ENCODE results near the gene NXT1.

The NXT1 gene

GRCh38 chr20:23316626-23317025, 34.0 kb upstream of the NXT1 start:
- Mint-ChIP-seq H3K9me3 (no peaks in the 10 kb centered on the region), H3K4me1 (no peaks in the 10 kb centered on the region), H3K27me3 (peaks cover 3% of the 10 kb centered on the region), H3K27ac (no peak overlapping the region), H3K4me3 (no peak overlapping the region), H3K36me3 (ENCODE audit: low read depth) (no peaks in the 10 kb centered on the region)
- ATAC-seq (no peak), DNase-seq (no peak)

DNA sequence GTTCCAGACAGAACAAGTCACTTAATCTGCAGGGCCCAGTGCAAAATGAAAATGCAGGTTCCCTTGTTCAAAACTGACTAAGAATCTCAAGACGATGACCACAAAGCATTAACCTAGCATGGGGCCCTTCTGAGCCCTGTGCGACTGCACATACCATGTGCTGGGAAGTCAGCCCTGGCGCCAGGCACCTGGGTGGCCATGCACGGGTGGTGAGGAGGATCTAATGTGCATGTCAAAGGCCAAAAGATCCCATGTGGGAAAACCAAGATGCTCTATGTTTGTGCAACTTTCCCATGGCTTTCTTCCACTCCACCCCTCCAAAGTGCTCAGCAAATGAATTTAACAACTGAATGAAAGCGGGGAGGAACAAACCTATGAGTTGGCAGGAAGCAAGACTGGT, 33.5 kb upstream of the NXT1 start:
- H3K36me3 Mint-ChIP-seq (ENCODE audit: low read depth): no peaks in the 10 kb centered on the region
- no peak overlapping the region for H3K27ac Mint-ChIP-seq
- no peaks in the 10 kb centered on the region for H3K4me1 Mint-ChIP-seq
- ATAC-seq (no peak), DNase-seq (no peak)
- no peaks in the 10 kb centered on the region for H3K9me3 Mint-ChIP-seq
- H3K4me3 Mint-ChIP-seq: no peak overlapping the region
- peaks cover 3% of the 10 kb centered on the region for H3K27me3 Mint-ChIP-seq

DNA sequence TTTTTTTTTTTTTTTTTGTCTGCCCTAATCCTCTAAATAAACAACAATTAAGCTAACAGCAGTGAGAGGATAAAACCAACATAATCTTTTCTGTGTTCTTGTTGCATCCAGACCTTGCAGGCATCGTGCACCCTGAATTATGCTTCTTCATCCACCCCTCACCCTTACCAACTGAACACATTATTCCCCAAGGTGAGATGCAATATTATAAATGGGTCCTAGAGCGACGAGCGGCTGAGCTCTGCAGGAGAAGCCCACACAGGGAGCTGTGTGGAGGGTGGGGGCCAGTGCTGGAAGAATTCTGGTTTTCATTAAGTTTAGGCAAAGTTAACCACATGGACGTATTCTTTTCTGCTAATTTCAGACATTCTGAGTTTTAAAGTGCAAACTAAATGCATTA, 32.2 kb upstream of the NXT1 start:
- no peaks in the 10 kb centered on the region for H3K9me3 Mint-ChIP-seq
- no peak overlapping the region for H3K27ac Mint-ChIP-seq
- ATAC-seq (no peak), DNase-seq (no peak)
- H3K36me3 Mint-ChIP-seq (ENCODE audit: low read depth): no peaks in the 10 kb centered on the region
- H3K4me3 Mint-ChIP-seq: no peak overlapping the region
- H3K4me1 Mint-ChIP-seq: no peaks in the 10 kb centered on the region
- H3K27me3 Mint-ChIP-seq: peaks cover 3% of the 10 kb centered on the region

DNA sequence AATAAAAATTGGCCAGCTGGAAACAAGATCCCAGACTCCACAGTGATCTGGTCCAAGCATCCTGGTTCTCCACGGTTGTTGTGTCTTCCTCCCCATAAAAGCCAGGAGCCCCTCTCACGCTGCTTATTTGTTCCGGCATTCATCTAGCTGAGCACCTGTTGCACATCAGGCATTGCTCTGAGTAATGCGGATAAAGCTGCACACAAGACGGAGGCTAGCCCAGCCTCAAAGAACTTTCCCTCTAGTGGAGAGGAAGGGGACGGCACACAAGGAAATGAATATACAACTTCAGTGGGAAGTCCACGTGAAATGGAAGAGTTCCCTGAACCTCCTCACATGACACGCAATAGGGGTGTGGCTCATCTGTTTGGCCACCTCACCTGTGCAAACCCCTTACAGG, 30.3 kb upstream of the NXT1 start:
- H3K9me3 Mint-ChIP-seq: no peaks in the 10 kb centered on the region
- H3K4me1 Mint-ChIP-seq: no peaks in the 10 kb centered on the region
- no peak for DNase-seq
- H3K4me3 Mint-ChIP-seq: no peak overlapping the region
- H3K36me3 Mint-ChIP-seq (ENCODE audit: low read depth): no peaks in the 10 kb centered on the region
- no peak for ATAC-seq
- no peak overlapping the region for H3K27ac Mint-ChIP-seq
- H3K27me3 Mint-ChIP-seq: peaks cover 3% of the 10 kb centered on the region

DNA sequence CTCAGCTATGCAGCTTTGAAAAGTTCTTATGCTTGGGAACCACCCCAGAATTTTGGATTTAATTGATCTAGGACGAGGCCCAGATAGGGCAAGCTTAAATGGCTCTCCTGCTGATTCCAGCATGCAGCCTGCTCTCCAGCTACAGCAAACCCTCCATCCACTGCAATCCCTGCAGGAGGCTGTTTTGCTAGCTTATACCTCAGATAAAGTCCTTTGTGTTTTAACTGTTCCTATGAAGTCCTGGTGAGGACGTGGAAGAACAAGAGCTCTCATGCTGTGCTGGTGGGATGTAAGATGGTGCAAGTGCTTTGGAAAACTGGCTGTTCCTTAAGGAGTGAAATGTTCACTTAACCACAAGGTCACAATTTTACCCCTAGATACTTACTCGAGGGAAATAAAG, 25.5 kb upstream of the NXT1 start:
- ATAC-seq (no peak), DNase-seq (no peak)
- Mint-ChIP-seq H3K27me3 (no peaks in the 10 kb centered on the region), H3K4me1 (no peaks in the 10 kb centered on the region), H3K9me3 (no peaks in the 10 kb centered on the region), H3K4me3 (no peak overlapping the region), H3K27ac (no peak overlapping the region), H3K36me3 (ENCODE audit: low read depth) (no peaks in the 10 kb centered on the region)

- Mint-ChIP-seq H3K4me1 (no peaks in the 10 kb centered on the region), H3K27me3 (no peaks in the 10 kb centered on the region), H3K4me3 (no peak overlapping the region), H3K9me3 (no peaks in the 10 kb centered on the region), H3K36me3 (ENCODE audit: low read depth) (no peaks in the 10 kb centered on the region), H3K27ac (no peak overlapping the region)
- DNase-seq (no peak), ATAC-seq (no peak)
Measured at GRCh38 chr20:23326774-23327173, 23.8 kb upstream of the NXT1 start.

DNA sequence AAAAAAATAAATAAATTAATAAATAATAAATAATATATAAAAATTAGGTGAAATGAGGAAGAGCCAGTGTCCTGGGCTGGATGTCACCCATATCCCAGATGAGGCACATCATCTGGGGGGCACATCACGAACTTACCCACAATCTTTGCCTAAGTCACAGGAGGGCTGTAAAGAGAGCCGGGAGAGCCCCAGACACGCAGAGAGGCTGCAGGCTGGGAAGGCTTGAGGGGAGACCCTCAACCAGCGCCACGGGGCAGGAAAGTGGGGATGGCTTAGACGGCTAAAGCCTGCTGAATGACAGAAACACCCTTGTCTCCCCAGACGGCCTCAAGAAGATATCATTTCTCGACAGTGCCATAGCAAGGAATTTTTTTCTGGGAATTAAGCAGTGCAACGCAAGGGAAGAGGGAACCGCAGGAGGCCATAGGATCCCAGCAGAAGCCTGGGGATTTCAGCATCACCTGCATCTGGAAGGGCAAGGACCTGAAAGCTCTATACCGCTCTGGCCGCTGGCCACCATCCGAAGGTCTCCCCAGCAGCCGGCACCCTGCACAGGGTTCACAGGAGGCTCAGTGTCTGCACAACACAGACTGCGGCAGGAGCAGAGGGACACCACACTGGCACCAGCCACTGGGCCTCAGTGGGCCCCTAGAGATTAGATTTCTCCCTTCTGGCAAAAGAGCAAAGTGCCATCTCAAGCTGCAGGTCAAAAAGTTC, 22.8 kb upstream of the NXT1 start:
- Mint-ChIP-seq H3K36me3 (ENCODE audit: low read depth) (no peaks in the 10 kb centered on the region), H3K27me3 (no peaks in the 10 kb centered on the region), H3K27ac (no peak overlapping the region), H3K9me3 (no peaks in the 10 kb centered on the region), H3K4me3 (no peak overlapping the region), H3K4me1 (peaks cover 1% of the 10 kb centered on the region)
- ATAC-seq (no peak), DNase-seq (no peak)

DNA sequence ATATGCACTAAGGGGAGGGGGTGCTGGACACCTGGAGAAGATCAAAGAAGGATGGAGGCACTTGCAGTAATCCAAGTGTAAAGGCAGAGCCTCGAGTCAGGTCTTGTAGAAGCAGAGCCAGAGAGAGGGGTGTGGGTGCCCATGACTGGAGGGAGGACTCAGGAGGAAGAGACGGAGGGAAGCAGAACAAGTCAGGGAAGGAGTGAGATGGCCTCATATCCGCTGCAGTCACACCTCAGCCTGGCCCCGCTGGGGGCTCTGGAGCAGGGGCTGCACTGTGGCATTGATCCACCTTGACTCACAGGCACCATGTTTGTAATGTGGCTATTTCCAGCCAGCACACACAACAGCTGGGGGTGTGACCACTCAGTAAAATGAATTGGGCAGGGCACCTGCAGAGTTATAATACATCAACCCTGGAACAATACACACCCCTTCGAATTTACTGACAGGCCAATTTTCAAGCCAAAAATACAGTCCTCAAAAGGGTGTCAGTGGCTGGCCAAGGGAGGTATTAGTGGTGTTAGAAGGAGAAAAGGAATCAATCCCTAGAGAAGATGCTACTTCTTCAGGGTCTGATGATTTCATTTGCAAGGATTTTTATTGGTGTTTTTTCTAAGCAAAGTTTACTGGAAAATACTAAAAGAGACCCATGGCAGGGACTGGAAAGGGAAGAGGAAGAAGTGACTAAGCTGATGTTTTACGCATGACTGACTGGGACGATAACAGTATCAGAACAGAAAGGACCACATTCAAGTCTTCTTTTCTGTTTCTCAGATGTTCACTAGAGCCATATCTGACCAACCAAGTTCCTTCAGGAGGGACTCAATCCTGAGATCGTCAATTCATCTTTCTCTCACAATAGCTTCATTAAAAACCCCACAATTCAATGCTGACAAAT, 18.9 kb upstream of the NXT1 start:
- Mint-ChIP-seq H3K4me3 (no peak overlapping the region), H3K27me3 (no peaks in the 10 kb centered on the region), H3K4me1 (peaks cover 1% of the 10 kb centered on the region), H3K27ac (no peak overlapping the region), H3K36me3 (ENCODE audit: low read depth) (no peaks in the 10 kb centered on the region), H3K9me3 (no peaks in the 10 kb centered on the region)
- DNase-seq (no peak), ATAC-seq (no peak)

GRCh38 chr20:23332467-23332866, 18.1 kb upstream of the NXT1 start:
- no peaks in the 10 kb centered on the region for H3K27me3 Mint-ChIP-seq
- DNase-seq: no peak
- no peak overlapping the region for H3K27ac Mint-ChIP-seq
- H3K4me3 Mint-ChIP-seq: no peak overlapping the region
- no peaks in the 10 kb centered on the region for H3K9me3 Mint-ChIP-seq
- H3K4me1 Mint-ChIP-seq: peaks cover 1% of the 10 kb centered on the region
- no peaks in the 10 kb centered on the region for H3K36me3 Mint-ChIP-seq (ENCODE audit: low read depth)
- ATAC-seq: no peak

- Mint-ChIP-seq H3K27me3 (no peaks in the 10 kb centered on the region), H3K27ac (no peak overlapping the region), H3K4me3 (no peak overlapping the region), H3K36me3 (ENCODE audit: low read depth) (no peaks in the 10 kb centered on the region), H3K4me1 (peaks cover 1% of the 10 kb centered on the region), H3K9me3 (no peaks in the 10 kb centered on the region)
- DNase-seq: no peak
- ATAC-seq: no peak
Measured at GRCh38 chr20:23334111-23334510, 16.5 kb upstream of the NXT1 start.

- no peak overlapping the region for H3K4me3 Mint-ChIP-seq
- no peak overlapping the region for H3K27ac Mint-ChIP-seq
- no peak for ATAC-seq
- H3K9me3 Mint-ChIP-seq: no peaks in the 10 kb centered on the region
- DNase-seq: no peak
- no peaks in the 10 kb centered on the region for H3K36me3 Mint-ChIP-seq (ENCODE audit: low read depth)
- H3K27me3 Mint-ChIP-seq: no peaks in the 10 kb centered on the region
- H3K4me1 Mint-ChIP-seq: peaks cover 1% of the 10 kb centered on the region
Measured at GRCh38 chr20:23335521-23335920, 15.1 kb upstream of the NXT1 start.

- Mint-ChIP-seq H3K9me3 (no peaks in the 10 kb centered on the region), H3K27ac (no peak overlapping the region), H3K27me3 (no peaks in the 10 kb centered on the region), H3K36me3 (ENCODE audit: low read depth) (no peaks in the 10 kb centered on the region), H3K4me3 (no peak overlapping the region), H3K4me1 (peaks cover 1% of the 10 kb centered on the region)
- DNase-seq (no peak), ATAC-seq (no peak)
Measured at GRCh38 chr20:23336476-23336875, 14.1 kb upstream of the NXT1 start.

DNA sequence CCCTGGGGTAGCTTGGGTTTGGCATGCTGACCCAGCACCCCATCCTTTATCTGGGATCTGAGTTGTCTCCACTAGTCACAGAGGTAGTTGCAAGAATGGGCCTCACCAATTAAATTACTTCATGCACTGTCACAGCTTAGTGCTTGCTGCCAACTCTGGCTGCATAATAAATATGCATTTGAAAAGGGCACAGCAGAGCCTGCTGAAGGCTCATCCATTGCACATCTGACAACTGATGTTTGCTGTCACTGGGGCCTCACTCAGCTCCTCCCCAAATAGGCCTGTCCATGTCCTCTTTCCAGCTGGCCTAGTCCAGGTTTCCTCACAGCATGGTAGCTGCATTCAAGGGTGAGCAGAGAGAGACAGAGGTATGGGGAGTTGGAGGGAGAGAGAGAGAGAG, 13.3 kb upstream of the NXT1 start:
- H3K27me3 Mint-ChIP-seq: no peaks in the 10 kb centered on the region
- no peak overlapping the region for H3K27ac Mint-ChIP-seq
- no peak overlapping the region for H3K4me3 Mint-ChIP-seq
- H3K36me3 Mint-ChIP-seq (ENCODE audit: low read depth): no peaks in the 10 kb centered on the region
- no peak for DNase-seq
- no peaks in the 10 kb centered on the region for H3K9me3 Mint-ChIP-seq
- ATAC-seq: no peak
- H3K4me1 Mint-ChIP-seq: no peaks in the 10 kb centered on the region

GRCh38 chr20:23339986-23340385, 10.6 kb upstream of the NXT1 start:
- H3K36me3 Mint-ChIP-seq (ENCODE audit: low read depth): no peaks in the 10 kb centered on the region
- H3K4me1 Mint-ChIP-seq: no peaks in the 10 kb centered on the region
- H3K27me3 Mint-ChIP-seq: no peaks in the 10 kb centered on the region
- no peaks in the 10 kb centered on the region for H3K9me3 Mint-ChIP-seq
- no peak for ATAC-seq
- no peak for DNase-seq
- no peak overlapping the region for H3K4me3 Mint-ChIP-seq
- no peak overlapping the region for H3K27ac Mint-ChIP-seq

DNA sequence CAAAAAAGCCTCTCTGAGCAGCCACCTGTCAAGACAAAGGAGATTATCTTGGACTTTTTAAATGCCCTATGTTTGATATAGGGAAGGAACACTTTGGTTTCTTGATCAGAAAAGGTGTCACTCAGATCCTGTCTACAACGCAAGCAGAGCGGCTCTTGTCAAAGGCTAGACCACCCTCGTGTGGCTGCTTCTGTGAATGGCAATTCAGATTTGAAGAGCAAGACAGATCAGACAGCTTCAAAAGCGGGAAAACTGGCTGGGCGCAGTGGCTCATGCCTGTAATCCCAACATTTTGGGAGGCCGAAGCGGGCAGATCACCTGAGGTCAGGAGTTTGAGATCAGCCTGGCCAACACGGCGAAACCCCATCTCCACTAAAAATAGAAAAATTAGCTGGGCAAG, 10.1 kb upstream of the NXT1 start:
- no peaks in the 10 kb centered on the region for H3K27me3 Mint-ChIP-seq
- H3K9me3 Mint-ChIP-seq: no peaks in the 10 kb centered on the region
- ATAC-seq (peak; percentile 54), DNase-seq (no peak)
- H3K4me3 Mint-ChIP-seq: no peak overlapping the region
- no peaks in the 10 kb centered on the region for H3K36me3 Mint-ChIP-seq (ENCODE audit: low read depth)
- no peak overlapping the region for H3K27ac Mint-ChIP-seq
- H3K4me1 Mint-ChIP-seq: no peaks in the 10 kb centered on the region

Data from activated naive CD8-positive, alpha-beta T cell treated with anti-CD3 and anti-CD28 coated beads, Interleukin-2, amount 50 U/mL, for 24 hours (primary cell).